DMS53 (cell line): ENCODE results near the gene SIK3.

ENCODE experiments used
- DNase-seq: peaks from one replicate; lab custom pipeline; 2025; lab: John Stamatoyannopoulos, UW

SIK3 gene

GRCh38 chr11:117009905-117010605 lies 88.2 kb downstream of the SIK3 start:
- DNase-seq = no peak

- DNase-seq = no peak
Observed at GRCh38 chr11:117005758-117006157, 92.5 kb downstream of the SIK3 start.

DNA sequence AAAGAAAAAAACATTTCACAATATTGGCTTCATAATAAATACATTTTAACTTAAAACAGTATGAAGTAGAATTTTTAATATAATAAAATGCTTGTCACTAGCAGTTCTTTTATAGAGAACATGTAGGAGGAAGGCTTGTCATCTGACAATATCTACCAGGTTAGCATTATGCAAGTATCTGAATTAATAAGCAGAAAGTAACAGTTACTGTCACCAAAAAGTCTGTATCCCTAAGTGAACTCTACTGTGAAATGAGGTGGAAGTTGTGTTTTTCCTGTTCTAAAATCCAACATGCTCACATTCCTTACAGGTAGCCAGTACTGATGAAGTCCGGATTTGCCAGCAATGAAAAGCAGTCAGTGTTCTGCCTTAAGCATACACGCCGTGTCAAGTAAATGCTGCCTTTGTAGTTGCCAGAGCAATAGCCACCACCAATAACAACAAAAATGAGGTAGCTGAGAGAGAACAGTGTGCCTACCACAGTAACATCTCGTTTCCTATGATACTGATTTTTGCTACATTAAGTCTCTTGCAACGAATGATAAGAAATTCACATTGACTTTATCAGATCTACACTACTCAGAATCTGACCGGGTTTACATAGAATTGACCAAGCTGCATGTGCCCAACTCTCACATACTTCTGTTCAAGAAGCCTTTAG lies 95.5 kb downstream of the SIK3 start:
- no peak for DNase-seq

GRCh38 chr11:117000014-117000737 lies 98.1 kb downstream of the SIK3 start:
- no peak for DNase-seq

GRCh38 chr11:116997071-116997470 lies 101.2 kb downstream of the SIK3 start:
- DNase-seq = no peak

GRCh38 chr11:116994195-116994594 lies 104.0 kb downstream of the SIK3 start:
- DNase-seq = no peak

DNA sequence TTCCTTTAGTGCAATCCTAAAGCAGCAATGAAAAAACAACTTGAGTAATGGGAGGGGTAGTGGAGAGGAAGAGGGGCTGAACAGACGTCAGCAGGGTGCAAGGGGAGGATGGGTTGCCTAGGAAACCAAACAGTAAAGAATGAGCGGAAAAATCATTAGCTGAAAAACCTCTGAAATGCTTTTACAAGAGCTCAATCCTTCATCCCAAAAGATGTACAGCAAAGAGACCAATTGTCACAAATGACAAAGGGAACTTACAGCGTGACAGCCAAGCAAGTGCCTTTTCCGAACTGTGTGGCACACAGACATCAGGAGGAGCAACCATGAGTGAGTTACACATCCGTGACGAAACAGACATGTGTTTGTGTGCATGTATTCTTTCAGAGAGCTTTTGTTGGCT lies 104.6 kb downstream of the SIK3 start:
- DNase-seq = no peak

DNA sequence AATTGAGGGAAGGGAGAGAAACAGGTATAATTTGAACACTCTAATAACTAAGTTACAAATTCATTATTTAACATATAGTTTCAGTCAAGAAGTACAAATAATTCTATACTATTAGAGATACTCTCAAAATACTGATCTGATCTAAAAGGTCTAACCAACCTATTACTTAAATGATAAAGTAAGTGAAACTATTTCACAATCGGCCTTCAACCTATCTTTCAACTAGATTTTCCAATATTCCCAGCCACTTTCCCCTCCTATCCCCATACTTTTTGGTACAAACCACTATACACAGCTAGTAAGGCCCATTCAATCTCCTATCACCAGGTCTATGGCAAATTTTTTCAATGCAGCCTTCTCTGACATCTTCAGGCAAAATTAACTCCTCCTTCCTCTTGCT lies 106.7 kb downstream of the SIK3 start:
- DNase-seq = no peak

DNA sequence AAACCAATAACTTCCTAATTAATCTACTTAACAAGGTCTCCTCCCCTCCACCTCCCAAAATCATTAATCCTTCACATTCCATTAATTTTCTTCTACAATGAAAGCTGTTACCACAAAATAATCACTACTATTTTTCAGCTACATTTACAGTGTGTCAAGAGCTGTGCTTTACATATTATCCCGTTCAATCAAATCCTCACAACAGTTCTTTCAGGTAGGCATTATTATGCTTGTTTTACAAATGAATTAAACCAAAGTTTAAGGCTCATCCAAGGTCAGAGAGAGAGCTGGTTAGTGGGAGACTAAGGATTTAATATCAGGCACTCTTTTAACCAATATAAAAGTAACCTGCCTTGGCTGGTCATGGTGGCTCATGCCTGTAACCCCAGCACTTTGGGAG lies 107.4 kb downstream of the SIK3 start:
- no peak for DNase-seq

GRCh38 chr11:116990061-116990473 lies 108.2 kb downstream of the SIK3 start:
- no peak for DNase-seq

DNA sequence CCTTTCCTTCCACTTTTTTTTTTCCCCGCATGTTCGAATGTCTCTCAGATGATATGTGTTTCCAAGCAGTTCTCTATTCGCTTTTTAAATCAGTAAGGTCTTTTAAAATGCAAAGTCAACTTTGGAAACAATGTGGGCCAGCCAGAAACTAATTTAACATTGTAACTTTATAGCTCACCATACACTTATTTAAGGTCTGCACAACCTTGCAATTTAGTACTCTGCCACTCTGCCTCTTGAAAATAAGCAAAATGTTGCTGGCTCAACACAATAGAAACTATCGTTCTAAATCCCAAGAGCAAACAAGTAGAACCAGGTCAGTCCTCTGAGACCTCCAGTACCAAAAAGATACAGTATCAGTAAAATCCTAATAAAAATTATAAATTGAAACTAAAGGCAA lies 109.0 kb downstream of the SIK3 start:
- DNase-seq = no peak

DNA sequence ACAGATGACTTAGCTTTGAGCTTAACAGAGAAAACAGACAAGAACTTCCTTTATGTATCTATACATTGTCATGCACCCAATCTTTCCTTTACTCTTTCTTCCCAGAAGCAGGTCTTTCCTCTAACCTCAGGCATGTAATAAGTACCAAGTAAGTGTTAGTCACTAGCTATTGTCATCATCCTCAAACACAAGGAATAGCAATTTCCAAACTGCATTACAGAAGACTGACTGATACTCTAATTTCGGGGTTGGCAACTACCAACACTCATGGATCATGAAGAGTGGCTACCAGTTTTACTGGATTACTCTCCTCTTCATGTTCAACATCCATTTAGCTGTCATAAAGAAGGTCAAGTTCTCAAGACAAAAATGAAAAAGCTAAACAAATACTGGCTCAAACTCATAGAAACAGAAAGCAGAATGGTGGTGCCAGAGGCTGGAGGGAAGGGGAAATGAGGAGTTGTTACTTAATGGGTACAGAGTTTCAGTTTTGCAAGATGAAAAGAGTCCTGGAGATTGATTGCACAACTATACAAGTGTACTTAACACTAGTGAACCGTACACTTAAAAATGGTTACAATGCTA lies 111.6 kb downstream of the SIK3 start:
- no peak for DNase-seq

DNA sequence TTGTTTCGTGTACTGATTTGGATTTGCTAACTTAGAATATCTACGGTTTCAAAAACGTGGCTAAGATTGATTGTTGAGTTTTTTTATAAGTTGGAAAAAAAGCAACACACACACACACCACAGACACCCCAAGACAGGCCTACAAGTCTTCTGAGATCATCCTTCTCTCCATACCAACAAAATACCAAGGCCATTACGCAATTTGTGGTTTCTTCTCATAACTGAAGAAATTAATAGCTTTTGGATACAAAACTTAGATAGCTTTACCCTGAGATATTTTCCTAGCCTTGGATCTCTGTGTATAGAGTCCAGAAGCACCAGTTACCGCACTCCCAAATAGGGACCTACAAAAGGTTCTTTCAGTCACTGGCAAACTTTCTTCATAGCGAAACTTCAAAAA lies 113.6 kb downstream of the SIK3 start:
- DNase-seq = no peak

DNA sequence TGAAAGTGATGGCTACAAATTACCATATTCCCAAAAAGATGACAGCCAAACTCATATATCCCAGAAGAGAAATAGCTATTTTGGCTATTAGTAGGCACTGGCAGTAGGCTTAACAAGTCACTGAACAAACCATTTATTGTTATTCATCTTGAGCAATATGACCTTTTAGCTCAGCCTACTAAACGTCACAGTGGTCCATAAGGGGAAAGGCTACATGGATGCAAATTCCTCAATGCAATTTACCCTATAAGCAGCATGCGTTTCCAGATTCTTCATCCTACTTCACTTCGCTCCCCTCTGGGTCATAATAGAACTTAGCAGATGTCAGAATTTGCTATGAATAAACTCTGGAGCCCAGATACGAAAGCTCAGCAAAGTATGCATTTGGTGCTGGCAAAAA lies 114.0 kb downstream of the SIK3 start:
- DNase-seq = no peak

DNA sequence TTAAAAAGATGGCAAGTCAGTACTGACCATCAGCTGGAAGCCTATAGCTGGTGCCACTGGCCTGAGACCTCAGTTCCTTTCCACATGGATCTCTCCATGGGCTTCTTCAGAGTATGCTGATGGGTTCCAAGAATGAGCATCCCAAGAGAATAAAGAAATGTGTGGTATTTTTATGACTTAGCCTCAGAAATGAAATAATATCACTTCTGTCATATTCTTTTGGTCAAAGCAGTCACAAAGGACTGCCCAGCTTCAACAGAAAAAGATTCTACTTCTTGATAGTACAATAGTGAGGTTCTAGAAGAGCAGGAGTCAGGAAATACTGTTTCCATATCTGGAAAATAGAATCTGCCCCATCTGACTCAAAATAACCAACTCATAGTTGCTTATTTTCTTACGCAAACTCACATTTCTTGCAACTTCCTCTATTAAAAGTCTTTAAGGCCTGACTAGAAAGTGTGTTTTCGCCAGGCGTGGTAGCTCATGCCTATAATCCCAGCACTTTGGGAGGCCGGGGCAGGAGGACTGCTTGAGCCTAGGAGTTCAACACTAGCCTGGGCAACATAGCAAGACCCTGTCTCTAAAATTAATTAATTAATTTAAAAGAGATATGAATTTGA lies 116.9 kb downstream of the SIK3 start:
- DNase-seq = no peak

DNA sequence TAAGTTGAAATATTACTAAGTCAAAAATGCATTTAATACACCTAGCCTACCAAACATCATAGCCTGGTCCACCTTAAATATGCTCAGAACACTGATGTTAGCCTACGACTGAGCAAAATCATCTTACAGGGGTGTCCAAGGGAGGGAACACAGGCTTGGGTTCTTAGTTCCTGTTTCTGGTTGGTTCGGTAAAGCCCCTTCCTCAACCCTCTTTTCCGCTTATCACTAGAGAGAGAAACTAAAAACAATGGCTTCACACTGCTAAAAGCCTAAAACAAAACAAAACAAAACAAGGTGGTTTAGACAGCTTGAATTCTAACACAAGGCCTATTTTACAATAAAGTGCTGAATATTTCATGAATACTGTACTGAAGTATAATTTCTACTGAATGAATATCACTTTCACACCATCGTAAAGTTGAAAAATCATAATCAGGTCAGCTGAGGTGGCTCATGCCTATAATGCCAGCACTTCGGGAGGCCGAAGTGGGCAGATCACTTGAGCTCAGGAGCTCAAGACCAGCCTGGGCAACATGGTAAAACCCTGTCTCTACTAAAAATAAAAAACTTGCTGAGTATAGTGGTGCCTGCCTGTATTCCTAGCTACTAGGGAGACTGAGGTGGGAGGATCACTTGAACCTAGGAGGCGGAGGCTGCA lies 118.0 kb downstream of the SIK3 start:
- DNase-seq = no peak

GRCh38 chr11:116976941-116977570 lies 121.2 kb downstream of the SIK3 start:
- DNase-seq = no peak

GRCh38 chr11:116975661-116976060 lies 122.6 kb downstream of the SIK3 start:
- DNase-seq = no peak

DNA sequence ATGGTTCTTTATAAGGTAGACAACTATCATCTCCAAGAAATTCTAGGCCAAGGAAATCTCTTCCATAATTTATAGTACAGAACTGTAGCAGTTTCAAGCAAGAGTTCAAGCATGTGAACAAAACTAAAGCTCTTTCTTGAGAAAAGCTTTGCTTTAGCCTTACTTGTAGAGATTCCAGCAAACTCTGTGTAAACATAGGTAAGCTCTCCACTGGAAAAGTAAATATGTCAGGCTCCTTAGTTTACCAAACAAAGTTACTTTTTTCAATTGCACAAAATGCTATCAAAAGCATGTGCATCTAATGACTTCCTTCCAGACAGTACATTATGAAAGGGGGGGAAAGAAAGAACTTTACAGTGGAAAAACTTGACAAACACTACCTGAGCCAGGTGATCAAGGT lies 125.0 kb downstream of the SIK3 start:
- no peak for DNase-seq

DNA sequence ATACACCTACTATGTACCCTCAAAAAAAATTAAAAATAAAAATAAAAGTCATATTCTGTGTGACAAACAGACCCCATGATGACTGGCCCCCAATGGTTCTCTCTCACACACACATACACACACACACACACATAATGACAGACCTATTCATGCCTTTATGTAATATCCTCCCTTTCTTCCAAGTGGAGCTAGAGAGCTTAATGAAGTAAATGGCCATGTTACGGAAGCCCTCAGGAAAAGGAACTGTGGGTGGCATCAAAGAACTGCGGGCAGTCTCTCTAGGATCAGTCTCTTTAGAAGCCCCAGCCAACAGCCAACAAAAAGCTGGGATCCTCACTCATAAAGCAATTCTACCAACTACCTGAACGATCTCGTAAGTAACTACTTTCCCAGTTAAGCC lies 125.5 kb downstream of the SIK3 start:
- DNase-seq = peak; percentile 21

DNA sequence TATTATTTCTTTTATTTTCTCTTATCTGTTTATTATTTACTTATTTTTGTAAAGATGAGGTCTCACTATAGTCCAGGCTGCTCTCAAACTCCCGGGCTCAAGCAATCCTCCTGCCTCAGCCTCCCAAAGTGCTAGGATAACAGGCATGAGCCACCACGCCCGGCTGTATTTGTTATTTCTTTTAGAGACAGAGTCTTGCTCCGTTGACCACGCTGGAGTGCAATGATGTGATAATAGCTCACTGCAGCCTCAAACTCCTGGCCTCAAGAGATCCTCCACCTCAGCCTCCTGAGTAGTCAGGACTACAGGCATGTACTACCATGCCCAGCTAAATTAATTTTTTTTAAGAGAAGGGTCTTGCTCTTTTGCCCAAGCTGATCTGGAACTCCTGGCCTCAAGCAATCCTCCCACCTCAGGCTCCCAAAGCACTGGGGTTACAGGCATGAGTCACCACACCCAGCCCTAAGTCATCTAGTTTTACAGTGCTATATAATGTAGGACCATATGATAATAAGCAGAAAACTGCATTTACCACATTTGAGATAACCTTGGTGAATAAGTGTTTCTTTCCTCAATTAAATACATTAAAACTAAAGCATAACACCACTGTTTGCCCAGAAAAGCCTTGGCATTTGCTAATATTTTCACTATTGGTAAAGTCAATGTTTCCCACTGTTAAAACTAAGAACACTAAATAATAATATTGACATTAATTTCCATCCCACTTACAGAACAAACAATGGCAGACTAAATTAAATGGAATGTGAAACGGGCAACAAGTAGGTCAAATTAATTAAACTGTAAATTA lies 127.5 kb downstream of the SIK3 start:
- no peak for DNase-seq
